NCI-H2196 treated with DMSO at 0.1 percent for 48 hours (cell line): Measurements from ENCODE around the gene COL23A1.
"Not testable (repeated sequence)": the region's sequence is repeated elsewhere in the genome, so short reads cannot be mapped to it uniquely, and the experiment has no call there.

ENCODE experiments used
- DNase-seq: peaks from one replicate; lab custom pipeline; 2025; ENCODE audit not compliant: unreplicated experiment; lab: John Stamatoyannopoulos, UW

Gene COL23A1

DNA sequence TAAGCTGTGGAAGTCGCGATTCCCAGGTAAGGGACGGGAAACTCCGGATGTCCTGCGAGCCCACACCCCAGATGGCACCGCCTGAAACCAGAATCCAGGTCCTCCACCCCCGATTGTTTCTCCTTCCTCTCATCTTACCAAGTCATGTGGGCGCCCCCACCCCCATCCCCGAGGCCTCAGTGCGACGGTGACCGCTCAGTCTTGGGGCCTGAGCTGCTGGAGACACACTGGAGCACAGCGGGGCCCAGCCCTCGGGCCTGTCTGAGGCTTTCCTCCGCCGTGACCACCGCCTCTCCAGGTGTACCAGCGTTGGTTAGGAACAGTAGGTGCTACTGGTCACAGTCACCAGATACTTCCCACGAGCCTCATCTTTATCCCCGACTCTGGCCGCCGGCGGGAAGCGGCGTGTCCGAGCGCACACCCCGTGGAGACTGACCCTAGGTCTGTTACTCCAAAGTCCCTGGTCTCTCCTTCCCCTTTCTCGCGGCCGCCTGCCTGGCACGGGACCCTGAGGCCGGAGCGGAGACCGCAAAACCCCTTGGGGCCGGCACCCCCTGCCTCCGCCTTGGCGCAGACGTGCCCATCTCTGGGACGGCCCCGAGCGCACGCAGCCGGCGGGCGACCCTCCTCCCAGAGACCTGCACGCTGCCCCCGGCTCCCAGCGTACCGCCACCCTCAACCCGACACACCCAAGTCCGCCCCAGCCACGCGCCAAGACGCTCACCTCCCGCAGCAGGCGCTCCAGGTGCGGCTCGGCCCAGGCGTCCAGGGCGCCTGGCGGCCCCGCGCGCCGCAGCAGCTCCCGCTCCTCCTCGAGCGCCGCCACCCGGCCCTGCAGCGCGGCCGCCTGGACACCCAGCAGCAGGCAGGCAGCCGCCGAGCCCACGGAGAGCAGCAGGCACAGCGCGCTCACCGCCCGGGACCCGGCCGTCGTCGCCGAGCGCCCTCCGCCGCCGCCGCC lies 733 bp downstream of the COL23A1 start:
- no peak for DNase-seq

DNA sequence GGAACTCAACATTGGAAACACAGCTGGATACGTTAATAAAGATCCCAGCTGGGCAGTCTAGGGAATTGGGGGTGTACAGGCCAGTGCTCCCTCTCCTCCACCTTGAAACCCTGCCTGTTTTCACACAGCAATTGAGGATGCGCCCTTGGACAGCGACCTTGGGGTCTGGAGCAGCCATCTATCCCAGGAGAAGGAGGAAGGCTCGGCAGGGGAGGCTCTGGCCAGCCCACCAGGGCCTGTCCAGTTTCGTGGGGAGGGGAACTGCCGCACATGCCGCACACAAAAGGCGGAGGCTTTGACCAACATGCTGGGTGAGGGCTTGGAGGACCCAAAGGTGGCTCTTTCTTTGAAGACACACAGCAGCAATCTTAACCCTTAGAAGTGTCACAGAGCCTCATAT lies 1.4 kb downstream of the COL23A1 start:
- DNase-seq = no peak

DNA sequence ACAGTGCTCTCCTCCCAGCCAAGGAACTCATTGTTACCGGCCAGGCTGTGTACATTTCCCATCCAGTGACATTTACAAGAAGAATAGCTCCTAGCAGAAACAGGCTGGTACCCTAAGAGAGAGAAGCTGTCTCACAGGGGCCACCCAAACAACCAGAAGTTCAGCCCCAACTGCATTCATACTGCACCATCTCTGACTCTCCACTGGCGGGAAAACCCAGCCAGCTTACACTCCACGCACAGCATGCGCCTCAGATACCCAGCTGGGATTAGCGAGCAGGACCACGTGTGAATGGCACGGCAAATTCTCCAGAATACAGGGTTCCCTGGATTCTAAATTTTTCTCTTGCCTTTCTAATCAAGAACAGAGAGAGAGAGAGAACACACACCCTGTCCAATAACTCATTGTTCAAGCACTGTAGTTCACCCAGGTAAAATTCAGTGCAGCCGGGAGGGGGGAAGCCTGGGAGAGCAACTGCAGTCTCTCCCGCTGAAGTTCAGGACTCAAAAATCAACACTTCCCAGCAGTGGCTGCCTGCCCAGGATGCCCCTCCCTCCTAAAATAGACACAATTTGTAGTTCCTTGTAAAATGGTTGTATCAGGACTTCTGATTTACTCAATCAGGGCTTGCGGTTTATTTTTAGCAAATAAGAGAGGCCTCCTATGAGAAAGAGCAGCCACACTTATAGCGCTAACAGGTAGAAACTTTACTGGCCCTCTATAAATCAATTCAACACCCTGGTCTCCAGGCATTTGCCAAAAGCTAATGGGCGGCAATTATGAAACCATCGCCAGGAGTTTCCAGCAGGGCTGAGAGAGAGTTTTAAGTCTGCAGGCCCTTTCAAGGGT lies 2.2 kb downstream of the COL23A1 start:
- DNase-seq = no peak

DNA sequence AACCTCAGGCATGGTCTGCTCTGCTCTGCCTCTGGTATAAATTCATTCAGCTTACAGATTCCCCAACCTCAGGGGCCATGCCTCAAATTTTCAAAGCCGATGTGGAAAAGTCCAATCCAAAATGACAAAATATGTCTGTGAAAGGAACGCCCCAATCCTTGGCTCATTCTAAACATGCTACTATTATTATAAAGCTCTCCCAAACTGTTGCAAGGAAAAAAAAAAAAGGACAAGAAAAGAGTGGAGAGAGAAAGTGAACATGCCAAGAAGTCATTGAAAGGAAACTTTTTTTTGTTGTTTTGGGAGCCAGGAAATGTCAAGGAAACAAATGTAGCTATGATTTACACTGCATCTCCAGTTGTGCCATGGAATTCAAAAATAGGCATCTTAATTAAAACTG lies 3.8 kb downstream of the COL23A1 start:
- no peak for DNase-seq

DNA sequence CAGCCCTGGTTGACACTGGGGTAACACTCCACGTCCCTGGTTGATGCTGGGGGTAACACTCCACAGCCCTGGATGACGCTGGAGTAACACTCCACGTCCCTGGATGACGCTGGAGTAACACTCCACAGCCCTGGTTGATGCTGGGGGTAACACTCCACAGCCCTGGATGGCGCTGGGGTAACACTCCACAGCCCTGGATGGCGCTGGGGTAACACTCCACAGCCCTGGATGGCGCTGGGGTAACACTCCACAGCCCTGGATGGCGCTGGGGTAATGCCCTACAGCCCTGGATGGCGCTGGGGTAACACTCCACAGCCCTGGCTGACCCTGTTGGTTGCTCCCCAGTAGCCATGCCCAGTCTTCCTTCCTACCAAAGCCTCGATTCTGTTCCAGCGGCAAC lies 4.8 kb downstream of the COL23A1 start:
- not testable (repeated sequence) for DNase-seq

DNA sequence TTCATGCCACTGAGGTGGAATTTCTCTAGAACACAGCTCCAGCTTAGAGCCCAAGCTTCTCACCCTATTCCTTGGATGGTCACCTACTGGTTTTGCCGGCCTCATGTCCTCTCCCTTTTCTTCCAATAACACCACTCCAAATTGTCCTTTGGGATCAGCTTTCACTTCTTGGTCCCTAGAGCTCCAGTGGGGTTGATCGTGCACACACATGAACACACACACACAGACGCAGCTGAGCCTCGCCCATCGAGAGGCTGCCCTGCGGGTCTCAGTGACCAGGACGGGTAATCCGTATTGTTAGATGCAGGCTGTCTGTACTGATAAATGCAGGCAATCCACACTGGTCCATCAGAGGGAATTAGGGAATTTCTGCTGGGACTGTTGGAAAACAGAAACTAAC lies 6.9 kb downstream of the COL23A1 start:
- no peak for DNase-seq

DNA sequence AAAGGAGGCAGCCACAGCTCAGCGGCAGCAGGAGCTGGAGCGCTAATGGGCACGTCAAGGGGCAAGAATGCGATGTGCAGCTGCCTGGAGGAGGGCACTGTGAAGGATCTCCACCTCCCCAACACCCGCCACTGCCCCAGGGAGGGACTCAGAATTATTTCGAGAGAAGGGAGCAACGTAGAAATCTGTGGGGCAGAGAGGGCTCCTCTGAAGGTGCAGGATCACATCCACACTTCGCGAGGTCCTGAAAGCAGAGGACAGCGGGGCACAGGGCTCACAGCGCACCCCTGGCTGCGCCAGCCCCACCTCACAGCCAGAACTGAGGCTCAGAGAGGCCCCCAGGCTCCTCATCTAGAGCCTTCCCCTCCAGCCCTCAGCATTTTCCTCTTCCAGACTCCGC lies 7.9 kb downstream of the COL23A1 start:
- no peak for DNase-seq

DNA sequence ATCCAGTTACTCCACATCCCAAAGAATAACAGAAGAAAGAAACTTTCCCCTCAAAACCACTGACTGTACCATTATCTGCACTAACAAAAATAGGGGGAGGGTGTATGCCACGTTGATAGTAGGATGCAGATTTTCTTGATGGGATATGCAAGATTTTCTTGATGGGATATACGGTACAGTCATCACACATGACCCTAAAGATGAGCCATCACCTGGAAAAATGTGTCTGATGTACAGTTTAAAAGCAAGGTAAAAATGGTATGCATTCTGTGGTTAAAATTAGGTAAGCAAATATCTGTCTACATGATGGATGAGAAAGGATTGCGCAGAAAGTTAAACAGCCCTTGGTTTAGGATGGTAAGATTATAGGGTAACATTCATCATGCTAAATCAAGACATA lies 8.6 kb downstream of the COL23A1 start:
- DNase-seq = no peak

DNA sequence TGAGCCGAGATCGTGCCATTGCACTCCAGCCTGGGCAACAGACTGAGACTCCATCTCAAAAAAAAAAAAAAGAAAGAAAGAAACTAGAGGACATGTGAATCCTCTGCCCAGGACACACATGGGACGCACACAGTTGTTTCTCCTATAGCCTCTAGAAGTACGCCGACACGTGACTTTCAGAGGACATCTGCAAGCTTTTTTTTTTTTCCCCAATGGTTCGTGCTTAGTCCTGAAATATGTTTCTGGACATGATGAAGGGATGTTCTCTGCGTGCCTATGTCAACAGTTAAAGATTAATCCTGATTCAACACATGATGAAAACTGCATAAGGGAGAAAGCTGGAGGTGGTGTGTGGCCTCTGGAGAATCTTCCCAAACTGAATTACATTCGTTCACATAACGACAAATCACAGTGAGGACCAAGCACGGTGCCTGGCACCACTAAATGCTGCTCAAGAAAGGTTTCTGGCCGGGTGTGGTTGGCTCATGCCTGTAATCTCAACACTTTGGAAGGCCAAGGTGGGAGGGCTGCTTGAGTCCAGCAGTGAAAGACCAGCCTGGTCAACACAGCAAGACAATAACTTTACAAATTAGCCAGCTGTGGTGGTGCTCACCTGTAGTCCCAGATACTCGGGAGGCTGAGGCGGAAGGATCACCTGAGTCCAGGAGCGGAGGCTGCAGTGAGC lies 9.8 kb downstream of the COL23A1 start:
- no peak for DNase-seq

DNA sequence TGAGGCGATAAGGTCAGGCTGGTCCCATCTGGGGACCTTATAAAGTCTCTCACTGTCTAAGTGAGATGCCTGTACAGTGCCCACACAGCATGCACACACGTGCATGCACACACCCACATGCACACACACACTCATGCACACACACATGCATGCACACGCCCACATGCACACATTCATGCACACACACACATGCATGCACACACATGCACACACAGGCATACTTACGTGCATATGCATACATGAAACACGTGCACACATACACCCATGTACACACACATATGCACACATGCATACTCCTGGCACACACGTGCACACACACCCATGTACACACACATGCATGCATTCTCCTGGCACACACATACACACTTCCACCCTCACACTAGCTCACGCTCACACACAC lies 12.2 kb downstream of the COL23A1 start:
- no peak for DNase-seq

DNA sequence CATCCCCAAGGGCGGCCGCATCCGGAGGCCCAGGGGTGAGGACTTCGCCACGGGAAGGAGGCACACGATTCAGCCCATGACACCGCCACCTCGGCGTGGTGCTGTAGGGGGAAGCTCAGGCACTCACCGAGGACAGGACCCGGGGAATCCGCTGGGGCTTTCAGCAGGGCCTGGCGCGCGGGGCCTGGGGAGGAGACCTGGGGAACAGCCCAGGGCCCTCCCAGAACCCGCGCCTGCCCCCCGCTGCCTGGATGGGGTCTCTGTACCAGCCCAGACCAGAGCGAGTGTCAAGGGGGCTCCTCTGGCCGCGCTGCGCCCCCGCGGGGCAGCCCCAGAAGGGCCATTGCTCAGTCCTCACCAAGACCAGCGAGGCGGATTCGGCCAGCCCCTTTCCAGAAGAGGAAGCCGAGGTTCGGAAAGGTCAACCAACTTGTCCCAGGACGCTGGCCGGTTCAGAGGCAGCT lies 12.8 kb downstream of the COL23A1 start:
- DNase-seq = no peak

DNA sequence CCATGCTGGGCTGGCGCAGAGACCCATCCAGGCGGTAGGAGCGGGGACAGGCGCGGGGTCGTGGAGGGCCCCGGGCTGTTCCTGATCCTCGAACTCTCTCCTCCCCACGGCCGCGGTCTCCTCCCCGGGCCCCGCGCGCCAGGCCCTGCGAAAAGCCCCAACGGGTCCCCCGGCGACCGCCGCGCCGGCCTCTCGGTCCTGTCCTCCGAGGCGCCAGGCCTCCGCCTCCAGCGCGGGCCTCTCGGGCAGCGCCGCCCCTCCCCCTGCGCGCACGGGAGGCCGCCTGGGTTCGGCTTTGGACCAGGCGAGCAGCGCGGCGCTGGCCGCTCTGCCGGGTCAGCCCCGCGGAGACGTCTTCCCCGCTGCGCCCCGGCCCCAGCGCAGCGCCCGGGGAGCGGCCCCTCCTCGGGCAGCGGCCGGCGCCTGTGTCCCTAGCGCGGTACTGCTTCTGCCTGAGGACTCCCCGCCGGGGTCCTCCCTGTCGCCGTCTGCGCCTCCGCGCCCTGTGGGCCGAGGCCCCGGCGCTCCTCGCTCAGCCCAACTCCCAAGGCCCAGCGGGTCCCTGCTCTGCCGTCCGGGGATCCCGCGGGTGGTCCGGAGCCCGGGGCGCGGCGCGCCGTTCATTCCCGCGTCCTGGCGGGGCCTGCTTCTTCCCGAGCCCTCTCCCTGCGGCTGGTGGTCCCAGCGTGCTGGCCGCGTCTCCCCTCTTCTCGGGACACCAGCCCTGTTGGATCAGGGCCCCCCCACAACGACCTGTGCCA lies 13.4 kb downstream of the COL23A1 start:
- DNase-seq = no peak

DNA sequence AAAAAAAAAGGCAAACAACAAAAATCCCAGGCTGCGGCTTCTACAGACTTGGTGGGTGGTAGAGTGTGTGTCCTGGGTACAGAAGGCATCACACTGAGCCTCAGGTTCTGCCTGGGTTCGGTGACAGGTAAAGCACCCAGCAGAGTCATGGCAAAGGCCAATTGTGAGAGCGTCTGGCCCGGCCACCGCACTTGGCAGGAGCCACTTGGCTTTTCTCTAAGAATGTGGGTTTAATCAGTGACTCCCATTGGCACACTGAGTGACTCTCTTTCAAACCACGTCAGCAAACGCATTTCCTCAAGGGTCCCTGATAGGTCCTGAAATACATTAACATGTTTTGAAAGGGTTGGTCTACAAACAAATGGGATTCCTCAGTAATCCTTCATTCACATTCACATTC lies 17.0 kb downstream of the COL23A1 start:
- DNase-seq = no peak

DNA sequence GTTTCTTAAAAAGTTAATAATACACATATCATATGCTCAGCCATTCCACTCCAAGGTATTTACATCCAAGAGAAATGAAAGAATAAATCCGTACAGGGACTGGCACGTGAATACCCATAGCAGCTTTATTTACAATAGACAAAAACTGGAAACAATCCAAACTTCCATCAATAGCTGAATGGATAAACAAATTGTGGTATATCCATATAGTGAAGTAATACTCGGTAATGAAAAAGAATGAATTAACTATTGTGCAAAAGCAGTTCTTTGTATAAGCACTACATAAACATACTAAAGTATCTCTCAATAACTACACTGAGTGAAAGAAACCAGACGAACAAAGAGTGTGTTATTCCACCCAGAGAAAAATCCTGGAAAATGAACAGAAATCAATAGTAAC lies 17.6 kb downstream of the COL23A1 start:
- DNase-seq = no peak

DNA sequence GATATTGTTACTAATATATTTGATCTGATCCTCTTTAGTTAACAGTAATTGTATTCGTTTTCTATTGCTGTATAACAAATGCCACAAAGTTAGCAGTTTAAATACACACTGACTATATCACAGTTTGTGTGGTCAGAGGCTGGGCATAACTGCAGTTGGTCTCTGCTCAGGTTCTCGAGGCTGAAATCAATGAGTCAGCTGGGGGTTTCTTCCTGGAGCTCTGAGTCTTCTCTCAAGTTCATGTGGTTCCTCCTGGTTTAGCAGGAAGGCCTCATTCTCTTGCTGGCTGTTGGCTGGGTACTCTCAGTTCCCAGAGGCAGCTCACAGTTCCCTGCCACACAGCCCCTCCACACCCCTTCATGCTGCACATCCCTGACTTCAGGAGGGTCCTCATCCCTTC lies 20.7 kb downstream of the COL23A1 start:
- no peak for DNase-seq

DNA sequence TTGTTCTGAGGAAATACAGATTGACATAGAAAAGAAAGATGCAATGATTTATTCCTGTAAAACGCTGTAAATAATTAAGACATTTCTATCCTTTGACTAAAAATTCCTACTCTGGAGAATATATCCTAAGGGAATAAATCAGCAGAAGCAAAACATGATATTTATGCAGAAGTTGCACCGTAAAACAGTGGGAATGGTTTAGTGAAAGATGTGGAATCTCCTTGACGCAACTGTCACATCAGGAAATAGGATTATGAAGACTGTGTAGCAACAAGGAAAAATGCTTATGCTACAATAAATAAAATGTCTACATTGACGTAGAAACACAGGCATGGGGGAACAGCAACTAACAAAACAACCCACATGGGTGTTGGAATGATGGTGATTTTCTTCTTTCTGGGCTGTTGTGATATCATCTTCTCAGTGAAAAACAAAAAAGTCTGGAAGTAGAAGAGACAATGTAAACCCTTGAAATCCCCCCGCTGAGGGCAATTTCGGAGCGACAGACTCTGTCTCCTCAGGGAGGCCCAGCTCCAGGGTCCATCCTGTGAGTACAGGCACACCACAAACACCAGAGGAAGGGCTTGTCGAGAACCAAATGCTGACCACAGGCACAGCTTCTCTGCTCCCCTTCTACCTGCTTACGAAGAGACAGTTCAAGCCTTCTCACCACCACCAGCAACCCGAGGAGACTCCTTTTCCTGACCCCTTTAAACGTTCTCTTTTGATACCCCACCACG lies 25.2 kb downstream of the COL23A1 start:
- DNase-seq = no peak

DNA sequence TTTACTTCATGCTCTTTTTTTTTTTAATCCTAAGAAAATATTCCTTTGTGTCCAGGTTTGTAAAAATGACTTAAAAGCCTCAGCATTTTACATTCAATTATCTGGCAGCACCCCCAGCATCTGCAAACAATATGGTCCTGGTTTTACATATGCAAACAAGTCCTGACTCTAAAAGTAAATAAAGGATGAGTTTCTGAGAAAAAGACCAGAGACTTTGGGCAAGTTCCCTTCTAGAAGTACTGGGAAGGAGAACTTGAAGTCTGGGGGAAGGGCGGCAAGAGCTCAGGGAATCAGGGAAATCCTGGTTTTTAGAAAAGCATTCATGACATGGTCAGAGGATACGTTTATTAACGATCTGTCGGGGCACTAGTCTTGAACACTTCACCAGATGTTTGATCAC lies 25.8 kb downstream of the COL23A1 start:
- DNase-seq = no peak

DNA sequence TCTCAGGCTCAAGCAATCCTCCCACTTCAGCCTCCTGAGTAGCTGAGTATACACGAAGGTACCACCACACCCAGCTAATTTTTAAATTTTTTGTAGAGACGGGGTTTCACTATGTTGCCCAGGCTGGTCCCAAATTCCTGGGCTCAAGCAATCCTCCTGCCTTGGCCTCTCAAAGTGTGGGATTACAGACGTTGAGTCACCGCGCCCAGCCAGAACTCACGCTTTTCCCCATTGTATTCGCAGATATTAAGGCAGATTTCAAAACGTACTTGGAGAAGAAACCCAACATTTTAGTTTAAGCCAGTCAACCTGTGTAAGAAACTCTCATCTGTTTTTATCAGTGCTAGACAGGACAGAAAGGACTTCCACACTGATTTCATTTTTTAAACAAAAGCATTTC lies 26.6 kb downstream of the COL23A1 start:
- DNase-seq = no peak

DNA sequence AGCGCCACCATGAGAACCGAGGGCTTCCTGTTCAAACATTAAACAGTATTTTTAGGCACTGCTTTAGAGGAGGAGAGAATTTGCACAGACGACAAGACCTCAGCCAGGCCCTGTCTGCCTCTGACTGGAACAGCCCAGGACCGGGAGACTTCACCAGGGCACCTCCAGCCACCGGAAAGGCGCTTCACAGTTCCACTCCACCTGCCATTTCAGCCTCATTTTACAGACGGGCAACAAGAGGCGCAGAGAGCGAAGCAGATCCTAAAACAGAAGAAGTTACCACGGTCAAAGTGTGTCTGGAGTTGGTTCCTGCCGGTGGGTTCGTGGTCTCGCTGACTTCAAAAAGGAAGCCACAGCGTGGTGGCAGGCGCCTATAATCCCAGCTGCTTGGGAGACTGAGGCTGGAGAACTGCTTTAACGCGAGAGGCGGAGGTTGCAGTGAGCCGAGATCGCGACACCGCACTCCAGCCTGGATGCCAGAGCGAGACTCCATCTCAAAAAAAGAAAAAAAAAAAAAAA lies 28.4 kb downstream of the COL23A1 start:
- DNase-seq = no peak

DNA sequence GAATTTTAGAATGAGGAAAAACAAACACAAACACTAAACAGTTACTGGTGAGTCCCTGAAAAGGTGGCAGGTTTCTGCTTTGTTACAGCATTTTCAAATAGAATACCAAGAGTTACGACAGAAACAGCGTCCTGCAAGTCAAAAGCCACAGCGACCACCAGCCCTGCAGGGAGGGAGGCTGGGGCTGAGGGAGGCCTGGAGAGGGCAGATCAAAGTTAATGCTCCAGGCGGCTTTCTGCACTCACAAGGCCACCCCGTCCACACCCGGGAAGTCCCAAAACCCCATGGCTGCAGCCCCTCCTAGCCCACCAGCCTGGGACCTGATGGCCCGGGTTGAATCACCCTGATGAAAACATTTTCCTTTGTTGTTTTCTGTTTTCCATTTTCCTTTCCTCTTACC lies 29.3 kb downstream of the COL23A1 start:
- no peak for DNase-seq
